ENCODE results near the gene FBXO4. TPM values are rescaled to one million over a fixed set of nuclear protein-coding genes. Genes with fewer than 3 reads are reported as not detected.
A peak's percentile ranks its signal among the peaks of the same experiment; 100 is the strongest.

FBXO4 gene, protein sequence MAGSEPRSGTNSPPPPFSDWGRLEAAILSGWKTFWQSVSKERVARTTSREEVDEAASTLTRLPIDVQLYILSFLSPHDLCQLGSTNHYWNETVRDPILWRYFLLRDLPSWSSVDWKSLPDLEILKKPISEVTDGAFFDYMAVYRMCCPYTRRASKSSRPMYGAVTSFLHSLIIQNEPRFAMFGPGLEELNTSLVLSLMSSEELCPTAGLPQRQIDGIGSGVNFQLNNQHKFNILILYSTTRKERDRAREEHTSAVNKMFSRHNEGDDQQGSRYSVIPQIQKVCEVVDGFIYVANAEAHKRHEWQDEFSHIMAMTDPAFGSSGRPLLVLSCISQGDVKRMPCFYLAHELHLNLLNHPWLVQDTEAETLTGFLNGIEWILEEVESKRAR
- 10 to 100 TPM in 1 of 3 donors, 1 to 10 TPM in 2; 5.9 to 11.4 (median 9.6) TPM for total RNA-seq
- long read RNA-seq, donor 1, partial matches to known transcripts: 0 of 3 reads
- long read RNA-seq, donor 1, other reads (novel, unspliced or antisense): 1 of 3 reads
- long read RNA-seq, donor 2, transcript FBXO4-201 (7 exons, 1,682 nt): major isoform, 10 of 14 reads
- long read RNA-seq, donor 2, partial matches to known transcripts: 1 of 14 reads
- long read RNA-seq, donor 2, other reads (novel, unspliced or antisense): 2 of 14 reads

DNA sequence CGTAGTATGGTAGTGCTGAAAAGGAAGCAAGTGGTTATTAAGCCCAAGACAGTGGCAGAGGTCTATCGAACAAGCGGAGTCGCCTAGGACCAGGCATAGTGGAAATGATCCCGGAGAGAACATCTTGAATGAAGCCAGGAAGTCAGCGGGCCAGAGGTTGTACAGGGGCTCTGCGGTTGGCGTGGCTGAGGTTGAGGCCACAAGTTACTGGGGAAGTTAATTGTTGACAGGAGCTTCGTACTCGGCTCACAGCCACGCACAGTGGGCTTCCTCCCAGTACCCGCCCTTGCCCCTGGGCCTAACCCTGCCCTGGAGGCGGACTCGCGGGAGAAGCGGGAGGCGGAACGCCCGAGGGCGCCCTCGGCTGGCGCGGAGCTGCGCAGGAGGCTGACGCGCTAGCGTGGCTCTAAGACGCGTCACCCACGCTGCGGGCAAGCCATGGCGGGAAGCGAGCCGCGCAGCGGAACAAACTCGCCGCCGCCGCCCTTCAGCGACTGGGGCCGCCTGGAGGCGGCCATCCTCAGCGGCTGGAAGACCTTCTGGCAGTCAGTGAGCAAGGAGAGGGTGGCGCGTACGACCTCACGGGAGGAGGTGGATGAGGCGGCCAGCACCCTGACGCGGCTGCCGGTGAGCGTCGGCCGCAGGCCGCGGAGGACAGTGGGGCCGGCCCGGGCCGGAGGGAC, at the start of gene FBXO4:
TSS of gene FBXO4 (plus strand) at position 410 of the 683 bp plus-strand sequence. CDS start at position 439, 29 bp downstream.
- ATAC-seq (peak; percentile 99), DNase-seq (peak; percentile 87 to 93 (median 92))
- peak; percentile 57 for TF ChIP-seq CTCF (IDR thresholded peaks at IDR 0.05)
- Histone ChIP-seq H3K36me3 (ENCODE audit: low read depth) (no peaks in the 10 kb centered on the region), H3K4me3 (peak within 1 kb of the TSS; percentile 61), H3K4me1 (ENCODE audit: low read depth) (no peaks in the 10 kb centered on the region), H3K9me3 (no peaks in the 10 kb centered on the region)
- intact Hi-C loops (cut with DNase I, micrococcal nuclease): no loop called here

DNA sequence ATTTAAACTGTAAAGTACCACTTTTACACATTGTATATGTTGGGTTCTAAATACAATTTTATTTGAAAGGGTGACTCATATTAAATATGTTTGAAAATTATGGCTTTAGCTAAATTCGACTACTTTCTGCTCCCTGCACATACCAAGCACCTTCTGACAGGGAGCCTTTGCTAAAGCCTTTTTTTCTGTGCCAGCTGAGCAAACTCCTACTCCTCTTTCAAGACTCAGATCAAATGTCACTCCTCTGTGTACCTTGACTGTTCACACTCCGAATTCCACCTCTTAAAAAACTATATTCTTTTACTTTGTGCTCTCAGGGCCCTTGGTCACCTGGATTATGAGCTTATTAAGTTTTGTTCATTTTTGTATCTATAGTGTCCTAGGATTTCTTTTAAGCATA, 48.4 kb upstream of the FBXO4 start:
- Histone ChIP-seq H3K4me1 (ENCODE audit: low read depth) (no peaks in the 10 kb centered on the region), H3K4me3 (no peak overlapping the region), H3K9me3 (no peaks in the 10 kb centered on the region), H3K36me3 (ENCODE audit: low read depth) (no peaks in the 10 kb centered on the region)
- intact Hi-C loops (cut with DNase I, micrococcal nuclease): no loop called here
- ATAC-seq (no peak), DNase-seq (no peak)
- TF ChIP-seq CTCF (IDR thresholded peaks at IDR 0.05): no peak

GRCh38 chr5:41877408-41877807, 47.7 kb upstream of the FBXO4 start:
- Histone ChIP-seq H3K9me3 (no peaks in the 10 kb centered on the region), H3K4me3 (no peak overlapping the region), H3K36me3 (ENCODE audit: low read depth) (no peaks in the 10 kb centered on the region), H3K4me1 (ENCODE audit: low read depth) (no peaks in the 10 kb centered on the region)
- ATAC-seq: no peak
- no peak for TF ChIP-seq CTCF (IDR thresholded peaks at IDR 0.05)
- DNase-seq: no peak
- intact Hi-C loops (cut with DNase I, micrococcal nuclease): no loop called here

GRCh38 chr5:41878173-41878572, 46.9 kb upstream of the FBXO4 start:
- ATAC-seq (no peak), DNase-seq (no peak)
- H3K9me3 ChIP-seq: no peaks in the 10 kb centered on the region
- no peak overlapping the region for H3K4me3 ChIP-seq
- H3K4me1 ChIP-seq (ENCODE audit: low read depth): no peaks in the 10 kb centered on the region
- intact Hi-C loops (cut with DNase I, micrococcal nuclease): no loop called here
- no peak for TF ChIP-seq CTCF (IDR thresholded peaks at IDR 0.05)
- H3K36me3 ChIP-seq (ENCODE audit: low read depth): no peaks in the 10 kb centered on the region

DNA sequence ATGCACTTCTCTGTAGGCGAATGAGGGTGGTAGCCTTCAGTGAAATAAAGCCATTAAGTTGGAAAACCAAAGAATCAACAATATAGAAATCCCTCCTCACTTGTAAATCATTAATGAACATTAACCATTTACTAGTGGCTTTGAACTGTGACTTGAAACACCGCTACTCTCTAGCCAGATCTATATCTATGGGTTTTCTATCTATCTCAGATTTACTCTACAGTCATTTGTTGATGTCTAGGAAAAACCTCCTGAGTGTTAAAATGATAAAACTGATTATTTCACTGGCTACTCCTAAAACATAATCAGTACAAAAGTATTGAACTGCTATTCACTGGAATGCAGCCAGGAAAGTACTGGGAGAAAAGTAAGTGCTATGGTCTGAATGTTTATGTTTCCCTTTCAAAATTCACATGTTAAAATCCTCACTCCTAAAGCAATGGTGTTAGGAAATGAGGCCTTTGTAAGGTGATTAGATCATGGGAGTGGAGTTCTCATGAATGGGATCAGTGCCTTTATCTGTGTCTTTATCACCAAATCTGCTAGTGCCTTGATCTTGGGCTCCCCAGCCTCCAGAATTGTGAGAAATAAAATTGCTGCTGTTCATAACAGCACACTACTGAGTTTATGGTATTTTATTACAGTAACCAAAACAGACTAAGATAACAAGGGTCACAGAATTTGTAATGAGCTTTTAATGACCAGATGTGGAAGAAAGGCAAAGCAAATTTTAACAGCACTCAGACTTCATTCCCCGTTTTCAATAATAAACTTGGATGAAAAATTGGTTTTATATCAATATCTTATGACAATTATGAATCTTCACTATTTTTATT, 46.2 kb upstream of the FBXO4 start:
- TF ChIP-seq CTCF (IDR thresholded peaks at IDR 0.05): no peak
- no peak for ATAC-seq
- Histone ChIP-seq H3K4me3 (no peak overlapping the region), H3K36me3 (ENCODE audit: low read depth) (no peaks in the 10 kb centered on the region), H3K9me3 (no peaks in the 10 kb centered on the region), H3K4me1 (ENCODE audit: low read depth) (no peaks in the 10 kb centered on the region)
- intact Hi-C loops (cut with DNase I, micrococcal nuclease): no loop called here
- DNase-seq: no peak
